H9 (cell line): ENCODE results near the gene ZYG11A. TPM values are rescaled to one million over a fixed set of nuclear protein-coding genes. Genes with fewer than 3 reads are reported as not detected.

Source experiments
- DNase-seq: peaks from one replicate; pipeline ENCODE4 v3.0.0-alpha.2; 2017
- H2AFZ ChIP-seq: one replicate; pipeline ENCODE4 v1.6.1; 2013; ENCODE audit warnings: mild to moderate bottlenecking, low read length, control low read depth, moderate library complexity
- H2AK5ac ChIP-seq: 2 replicates; pipeline ENCODE4 v1.6.1; 2013; ENCODE audit warnings: low read length, control low read depth, mixed read lengths; ENCODE audit not compliant: insufficient read length
- H2BK120ac ChIP-seq: one replicate; pipeline ENCODE4 v1.6.1; 2013; ENCODE audit warnings: low read depth, mild to moderate bottlenecking, low read length, control low read depth, inconsistent platforms; ENCODE audit not compliant: poor library complexity, severe bottlenecking
- H2BK12ac ChIP-seq: 2 replicates; pipeline ENCODE4 v1.6.1; 2013; ENCODE audit warnings: low read length, control low read depth, mixed read lengths, low read depth; ENCODE audit not compliant: insufficient read length
- H2BK15ac ChIP-seq: 2 replicates; pipeline ENCODE4 v1.6.1; 2013; ENCODE audit warnings: low read depth, low read length, control low read depth
- H2BK20ac ChIP-seq: one replicate; pipeline ENCODE4 v1.6.1; 2013; ENCODE audit warnings: low read depth, mild to moderate bottlenecking, low read length, control low read depth, inconsistent platforms; ENCODE audit not compliant: poor library complexity, severe bottlenecking
- H2BK5ac ChIP-seq: 2 replicates; pipeline ENCODE4 v1.6.1; 2013; ENCODE audit warnings: low read length, control low read depth, mixed read lengths; ENCODE audit not compliant: insufficient read length
- H3K14ac ChIP-seq: 2 replicates; pipeline ENCODE4 v1.6.1; 2013; ENCODE audit warnings: low read length, control low read depth; ENCODE audit not compliant: insufficient read depth
- H3K18ac ChIP-seq: 2 replicates; pipeline ENCODE4 v1.6.1; 2013; ENCODE audit warnings: low read depth, mild to moderate bottlenecking, mixed read lengths, low read length, control low read depth; ENCODE audit not compliant: insufficient read length
- H3K23ac ChIP-seq: 2 replicates; pipeline ENCODE4 v1.6.1; 2013; ENCODE audit warnings: low read length, control low read depth, mixed read lengths, low read depth; ENCODE audit not compliant: insufficient read length
- H3K23me2 ChIP-seq: 2 replicates; pipeline ENCODE4 v1.6.1; 2013; ENCODE audit warnings: low read depth, mild to moderate bottlenecking, mixed read lengths, low read length, control low read depth; ENCODE audit not compliant: insufficient read length, poor library complexity, severe bottlenecking
- H3K27ac ChIP-seq: 2 replicates; pipeline ENCODE4 v1.5.1; 2013; ENCODE audit warnings: low read length, control low read depth, mixed read lengths, low read depth; ENCODE audit not compliant: insufficient read length
- H3K27me3 ChIP-seq: 2 replicates; pipeline ENCODE4 v1.6.1; 2013; ENCODE audit warnings: low read length, control low read depth, inconsistent platforms; ENCODE audit not compliant: insufficient read depth
- H3K4ac ChIP-seq: 2 replicates; pipeline ENCODE4 v1.6.1; 2013; ENCODE audit warnings: low read depth, mild to moderate bottlenecking, control low read depth, inconsistent platforms, low read length, moderate library complexity
- H3K4me1 ChIP-seq: 2 replicates; pipeline ENCODE4 v1.6.1; 2013; ENCODE audit warnings: low read length, control low read depth, inconsistent platforms; ENCODE audit not compliant: insufficient read depth
- H3K4me2 ChIP-seq: 2 replicates; pipeline ENCODE4 v1.6.1; 2013; ENCODE audit warnings: low read length, control low read depth, mixed read lengths; ENCODE audit not compliant: insufficient read length, insufficient read depth
- H3K56ac ChIP-seq: 2 replicates; pipeline ENCODE4 v1.6.1; 2013; ENCODE audit warnings: low read depth, mild to moderate bottlenecking, mixed read lengths, low read length, control low read depth; ENCODE audit not compliant: insufficient read length
- H3K79me1 ChIP-seq: 2 replicates; pipeline ENCODE4 v1.6.1; 2013; ENCODE audit warnings: low read depth, mild to moderate bottlenecking, moderate library complexity, low read length, control low read depth, inconsistent platforms; ENCODE audit not compliant: insufficient read depth, poor library complexity, severe bottlenecking
- H3K79me2 ChIP-seq: 2 replicates; pipeline ENCODE4 v1.6.1; 2013; ENCODE audit warnings: low read length, control low read depth, inconsistent platforms; ENCODE audit not compliant: insufficient read depth
- H3K9ac ChIP-seq: 2 replicates; pipeline ENCODE4 v1.6.1; 2013; ENCODE audit warnings: low read length, control low read depth, mixed read lengths; ENCODE audit not compliant: insufficient read length; ENCODE audit errors: extremely low read depth
- H3K9me3 ChIP-seq: one replicate; pipeline ENCODE4 v1.6.1; 2013; ENCODE audit warnings: low read depth, low read length, inconsistent platforms; ENCODE audit not compliant: control insufficient read depth
- H3T11ph ChIP-seq: one replicate; pipeline ENCODE4 v1.6.1; 2013; ENCODE audit warnings: mild to moderate bottlenecking, low read length, control low read depth, inconsistent platforms
- H4K20me1 ChIP-seq: one replicate; pipeline ENCODE4 v1.6.1; 2013; ENCODE audit not compliant: control insufficient read depth, insufficient read length, insufficient read depth
- H4K5ac ChIP-seq: 2 replicates; pipeline ENCODE4 v1.6.1; 2013; ENCODE audit warnings: low read depth, mild to moderate bottlenecking, mixed read lengths, low read length, control low read depth; ENCODE audit not compliant: insufficient read length
- H4K8ac ChIP-seq: replicated peaks from 2 replicates; pipeline ENCODE4 v1.6.1; 2013; ENCODE audit warnings: low read length, control low read depth, mixed read lengths, low read depth; ENCODE audit not compliant: insufficient read length
- H4K91ac ChIP-seq: 2 replicates; pipeline ENCODE4 v1.6.1; 2013; ENCODE audit warnings: low read depth, mild to moderate bottlenecking, moderate library complexity, mixed read lengths, low read length, control low read depth; ENCODE audit not compliant: insufficient read length
- H3K27ac Mint-ChIP-seq, 3 experiments: 2 replicates in 2 of 3; 3 replicates in 1 of 3; pipeline ENCODE4 v1.8.0; 2020 to 2021; ENCODE audit warnings: mixed read lengths in 3 of 3, mild to moderate bottlenecking in 1 of 3, moderate library complexity in 1 of 3
- H3K27me3 Mint-ChIP-seq: 2 replicates; pipeline ENCODE4 v1.8.0; 2021; ENCODE audit warnings: low read depth, mild to moderate bottlenecking, moderate library complexity, mixed read lengths
- H3K36me3 Mint-ChIP-seq, 3 experiments: 2 replicates in 2 of 3; 3 replicates in 1 of 3; pipeline ENCODE4 v1.8.0; 2020 to 2021; ENCODE audit warnings: low read depth in 3 of 3, mixed read lengths in 3 of 3; ENCODE audit not compliant: insufficient read depth in 1 of 3
- H3K4me1 Mint-ChIP-seq, 2 experiments: 2 replicates each; pipeline ENCODE4 v1.8.0; 2020; ENCODE audit warnings: mixed read lengths in 2 of 2
- H3K4me3 Mint-ChIP-seq, 2 experiments: 2 replicates in 1 of 2; 3 replicates in 1 of 2; pipeline ENCODE4 v1.8.0; 2020 to 2021; ENCODE audit warnings: mild to moderate bottlenecking in 2 of 2, mixed read lengths in 2 of 2, moderate library complexity in 1 of 2
- H3K9me3 Mint-ChIP-seq, 2 experiments: 2 replicates in 1 of 2; 3 replicates in 1 of 2; pipeline ENCODE4 v1.8.0; 2020; ENCODE audit warnings: mild to moderate bottlenecking in 2 of 2, mixed read lengths in 2 of 2, moderate library complexity in 1 of 2
- WGBS: extraction: QIAGEN DNeasy Blood & Tissue Kit; methylation state at CpG from one replicate; pipeline ENCODE4 v1.1.7; 2013; ENCODE audit warnings: missing lambda C conversion rate, low lambda C conversion rate, mixed read lengths; ENCODE audit not compliant: insufficient read length; ENCODE audit errors: extremely low coverage; 5-methylcytosine and 5-hydroxymethylcytosine counted together
- total RNA-seq: library from RNA; stranded (reverse); gene quantifications from 2 replicates; pipeline ENCODE4 v1.2.1, GENCODE V29; 2021
- TF ChIP-seq, protein P1 (sequence below): fragments of 200-600 bp; sonication (generic); conservative IDR thresholded peaks from 3 replicates; pipeline ENCODE4 v1.8.0; 2021; ENCODE audit warnings: antibody characterized with exemption, mild to moderate bottlenecking

The ZYG11A gene
- total RNA-seq, 1 experiment from 2014 or later = 2.1 TPM

DNA sequence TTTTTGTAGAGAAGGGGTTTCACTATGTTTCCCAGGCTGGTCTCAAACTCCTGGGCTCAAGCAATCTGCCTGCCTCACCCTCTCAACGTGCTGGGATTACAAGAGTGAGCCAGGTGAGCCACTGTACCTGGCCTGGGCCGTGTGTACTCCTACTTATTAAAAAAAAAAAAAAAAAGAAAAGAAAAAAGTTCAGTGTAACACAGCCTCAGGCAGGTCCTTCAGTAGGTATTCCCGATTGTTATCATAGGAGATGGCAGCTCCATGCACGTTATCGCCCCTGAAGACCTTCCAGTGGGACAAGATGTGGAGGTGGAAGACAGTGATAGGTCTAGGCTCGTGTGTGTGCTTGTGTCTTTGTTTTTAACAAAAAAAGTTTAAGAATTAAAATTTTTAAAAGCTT lies 75.6 kb downstream of the ZYG11A start:
- Histone ChIP-seq H3K14ac (no peak overlapping the region), H2BK12ac (no peak overlapping the region), H3K56ac (no peak overlapping the region), H4K91ac (no peak overlapping the region), H2BK120ac (no peak overlapping the region), H3K18ac (no peak overlapping the region), H3K4me1 (no peaks in the 10 kb centered on the region), H3K23ac (no peak overlapping the region), H3T11ph (no peak overlapping the region), H3K27ac (no peak overlapping the region), H3K79me1 (no peaks in the 10 kb centered on the region), H2BK5ac (no peak overlapping the region), H3K9ac (no peak overlapping the region), H4K5ac (no peak overlapping the region), H3K9me3 (no peaks in the 10 kb centered on the region), H3K79me2 (no peaks in the 10 kb centered on the region), H3K23me2 (no peaks in the 10 kb centered on the region), H2BK20ac (no peak overlapping the region), H3K4me2 (no peak overlapping the region), H4K20me1 (no peaks in the 10 kb centered on the region), H3K27me3 (peaks cover 4% of the 10 kb centered on the region; the same call in 1 of the 2 replicates), H3K4ac (no peak overlapping the region), H2AK5ac (no peak overlapping the region), H2AFZ (no peak overlapping the region), H2BK15ac (no peak overlapping the region), H4K8ac (no peak overlapping the region)
- H3K27ac Mint-ChIP-seq = no peak overlapping the region
- peaks cover 3 to 5% of the 10 kb centered on the region in 2 experiments; a peak in 3 of 4 replicates for H3K4me1 Mint-ChIP-seq
- TF ChIP-seq, protein P1, sequence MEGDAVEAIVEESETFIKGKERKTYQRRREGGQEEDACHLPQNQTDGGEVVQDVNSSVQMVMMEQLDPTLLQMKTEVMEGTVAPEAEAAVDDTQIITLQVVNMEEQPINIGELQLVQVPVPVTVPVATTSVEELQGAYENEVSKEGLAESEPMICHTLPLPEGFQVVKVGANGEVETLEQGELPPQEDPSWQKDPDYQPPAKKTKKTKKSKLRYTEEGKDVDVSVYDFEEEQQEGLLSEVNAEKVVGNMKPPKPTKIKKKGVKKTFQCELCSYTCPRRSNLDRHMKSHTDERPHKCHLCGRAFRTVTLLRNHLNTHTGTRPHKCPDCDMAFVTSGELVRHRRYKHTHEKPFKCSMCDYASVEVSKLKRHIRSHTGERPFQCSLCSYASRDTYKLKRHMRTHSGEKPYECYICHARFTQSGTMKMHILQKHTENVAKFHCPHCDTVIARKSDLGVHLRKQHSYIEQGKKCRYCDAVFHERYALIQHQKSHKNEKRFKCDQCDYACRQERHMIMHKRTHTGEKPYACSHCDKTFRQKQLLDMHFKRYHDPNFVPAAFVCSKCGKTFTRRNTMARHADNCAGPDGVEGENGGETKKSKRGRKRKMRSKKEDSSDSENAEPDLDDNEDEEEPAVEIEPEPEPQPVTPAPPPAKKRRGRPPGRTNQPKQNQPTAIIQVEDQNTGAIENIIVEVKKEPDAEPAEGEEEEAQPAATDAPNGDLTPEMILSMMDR = no peak
- no CpG with 5 or more reads among the region's 6 CpGs for WGBS
- peaks cover 5 to 6% of the 10 kb centered on the region in 2 experiments; a peak in 3 of 5 replicates for H3K9me3 Mint-ChIP-seq
- peaks cover 38% of the 10 kb centered on the region for H3K27me3 Mint-ChIP-seq
- H3K4me3 Mint-ChIP-seq = no peak overlapping the region
- H3K36me3 Mint-ChIP-seq = peaks cover 0 to 9% (median 5%) of the 10 kb centered on the region in 3 experiments; a peak in 3 of 7 replicates
- no peak for DNase-seq
